BE2C (cell line): ENCODE data around the gene C20orf144.

ENCODE experiments used
- DNase-seq: peaks from one replicate; pipeline ENCODE4 v3.0.0-alpha.2; 2020
- H3K27me3 ChIP-seq: fragments of 250-450 bp; sonication (Bioruptor Pico); 2 replicates; pipeline ENCODE4 v1.5.1; 2020; ENCODE audit warnings: mild to moderate bottlenecking
- H3K36me3 ChIP-seq: fragments of 250-450 bp; sonication (Bioruptor Pico); 2 replicates; pipeline ENCODE4 v1.5.1; 2020; ENCODE audit warnings: mild to moderate bottlenecking
- H3K4me1 ChIP-seq: fragments of 250-450 bp; sonication (Bioruptor Pico); 2 replicates; pipeline ENCODE4 v1.5.1; 2020
- H3K4me3 ChIP-seq: 2 replicates; pipeline ENCODE4 v1.5.1; 2011; ENCODE audit warnings: low read depth, low read length
- H3K9me3 ChIP-seq: fragments of 250-450 bp; sonication (Bioruptor Pico); 2 replicates; pipeline ENCODE4 v1.5.1; 2020
- TF ChIP-seq, protein P1 (sequence below): IDR thresholded peaks from 2 replicates; pipeline ENCODE4 v1.5.1; 2012; ENCODE audit warnings: mild to moderate bottlenecking, low read depth, low read length

The C20orf144 gene

DNA sequence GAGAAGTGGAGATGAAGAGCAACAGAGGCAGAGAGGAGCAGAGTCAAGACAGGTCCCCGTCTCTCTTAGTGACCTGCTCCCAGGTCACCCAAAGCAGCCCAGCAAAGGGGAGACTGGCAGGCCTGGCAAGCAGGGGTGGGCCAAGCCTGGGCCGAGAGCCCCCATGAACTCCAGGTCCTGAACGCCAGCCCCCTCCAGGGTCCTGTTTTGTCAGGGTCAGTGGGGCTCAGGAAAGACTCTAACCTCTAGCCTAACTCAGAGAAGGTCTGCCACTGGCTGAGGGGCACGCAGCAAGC, 10.9 kb downstream of the C20orf144 start:
- no peak for DNase-seq
- TF ChIP-seq, protein P1, sequence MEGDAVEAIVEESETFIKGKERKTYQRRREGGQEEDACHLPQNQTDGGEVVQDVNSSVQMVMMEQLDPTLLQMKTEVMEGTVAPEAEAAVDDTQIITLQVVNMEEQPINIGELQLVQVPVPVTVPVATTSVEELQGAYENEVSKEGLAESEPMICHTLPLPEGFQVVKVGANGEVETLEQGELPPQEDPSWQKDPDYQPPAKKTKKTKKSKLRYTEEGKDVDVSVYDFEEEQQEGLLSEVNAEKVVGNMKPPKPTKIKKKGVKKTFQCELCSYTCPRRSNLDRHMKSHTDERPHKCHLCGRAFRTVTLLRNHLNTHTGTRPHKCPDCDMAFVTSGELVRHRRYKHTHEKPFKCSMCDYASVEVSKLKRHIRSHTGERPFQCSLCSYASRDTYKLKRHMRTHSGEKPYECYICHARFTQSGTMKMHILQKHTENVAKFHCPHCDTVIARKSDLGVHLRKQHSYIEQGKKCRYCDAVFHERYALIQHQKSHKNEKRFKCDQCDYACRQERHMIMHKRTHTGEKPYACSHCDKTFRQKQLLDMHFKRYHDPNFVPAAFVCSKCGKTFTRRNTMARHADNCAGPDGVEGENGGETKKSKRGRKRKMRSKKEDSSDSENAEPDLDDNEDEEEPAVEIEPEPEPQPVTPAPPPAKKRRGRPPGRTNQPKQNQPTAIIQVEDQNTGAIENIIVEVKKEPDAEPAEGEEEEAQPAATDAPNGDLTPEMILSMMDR, result no peak
- peak overlapping the region; percentile 88 for H3K4me3 ChIP-seq
- H3K9me3 ChIP-seq, result no peaks in the 10 kb centered on the region
- H3K36me3 ChIP-seq, result peaks cover 44% of the 10 kb centered on the region
- no peaks in the 10 kb centered on the region for H3K27me3 ChIP-seq
- peaks cover 16% of the 10 kb centered on the region for H3K4me1 ChIP-seq

DNA sequence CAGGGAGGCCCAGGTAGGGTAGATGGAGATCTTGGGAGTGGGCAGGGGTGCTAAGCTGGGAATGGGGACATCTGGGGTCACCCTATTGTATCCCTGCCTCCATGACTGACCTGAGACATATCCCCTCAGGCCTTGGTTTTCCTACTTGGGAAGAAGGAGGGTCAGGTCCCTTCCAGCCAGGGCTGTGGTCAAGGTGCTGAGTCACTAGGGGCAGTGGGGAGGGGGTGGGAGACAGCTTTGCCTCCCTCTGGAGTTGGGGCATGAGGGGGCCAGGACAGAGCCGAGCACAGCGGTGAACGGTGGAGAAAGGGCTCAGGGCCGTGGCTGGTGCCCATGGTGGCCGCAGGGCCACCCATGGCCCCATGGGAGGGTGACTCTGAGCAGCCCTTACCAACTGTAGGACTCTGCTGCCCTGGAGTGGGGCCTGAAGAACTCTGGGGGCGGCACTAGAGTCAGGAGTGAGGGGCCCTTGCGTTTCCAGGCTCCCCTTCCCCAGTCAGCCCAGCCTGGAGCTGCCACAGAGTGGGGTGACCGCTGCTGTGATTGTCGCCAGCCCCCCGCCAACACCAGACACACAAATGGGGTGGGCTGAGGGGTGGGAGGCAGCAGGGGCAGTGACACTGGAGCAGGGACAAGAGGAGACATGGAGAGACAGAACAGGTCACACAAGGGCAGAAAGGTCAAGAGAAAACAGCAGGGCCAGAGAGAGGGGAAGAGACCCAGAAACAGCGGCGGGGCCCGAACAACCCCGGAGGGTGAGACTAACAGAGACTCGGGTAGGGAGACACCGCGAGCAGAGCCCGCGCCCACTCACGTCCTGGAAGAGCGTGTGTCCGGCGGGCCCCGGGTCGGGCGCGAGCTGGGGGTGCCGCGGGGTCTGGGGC, 11.5 kb downstream of the C20orf144 start:
- Histone ChIP-seq H3K27me3 (no peaks in the 10 kb centered on the region), H3K4me1 (peaks cover 22% of the 10 kb centered on the region), H3K36me3 (peaks cover 44% of the 10 kb centered on the region), H3K4me3 (peak overlapping the region; percentile 88), H3K9me3 (no peaks in the 10 kb centered on the region)
- TF ChIP-seq, protein P1, result no peak
- DNase-seq, result no peak

DNA sequence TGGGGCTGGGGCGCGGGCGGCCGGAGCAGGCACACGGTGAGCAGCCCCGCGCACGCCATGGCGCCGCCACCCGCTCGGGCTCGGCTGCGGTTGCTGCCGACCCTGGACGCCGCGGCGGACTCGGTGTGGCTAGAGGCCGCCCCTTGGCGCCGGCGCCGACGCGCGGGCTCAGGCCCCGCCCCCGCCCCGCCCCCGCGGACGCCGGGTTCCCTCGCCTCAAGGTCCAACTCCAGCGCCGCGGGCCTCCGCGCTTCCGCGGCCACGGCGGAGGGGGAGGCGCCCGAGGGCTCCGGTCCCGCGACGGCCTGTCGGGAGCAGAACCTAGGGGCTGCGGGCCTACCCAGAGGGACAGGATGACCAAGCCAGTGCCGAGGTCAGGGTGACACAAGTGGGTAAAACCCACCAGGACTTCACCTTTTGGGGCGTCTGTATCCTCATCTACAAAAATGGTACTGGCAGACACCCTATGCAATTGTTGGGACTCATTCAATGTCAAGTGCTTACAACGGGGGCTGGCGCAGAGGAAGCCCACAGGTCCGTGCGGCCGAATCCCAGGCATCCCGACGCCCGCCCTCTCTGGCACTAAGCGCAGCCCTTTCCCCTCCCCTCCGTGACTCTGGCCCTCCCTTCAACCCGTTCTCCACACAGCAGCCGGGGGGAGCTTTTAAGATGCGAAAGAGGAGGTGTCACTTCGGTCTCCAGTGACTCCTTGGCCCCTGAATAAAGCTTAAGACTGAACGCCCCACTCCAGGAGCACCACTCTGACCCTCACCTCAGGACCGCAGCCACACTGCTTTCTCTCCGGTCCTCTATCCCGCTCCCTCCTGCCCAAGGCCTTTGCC, 12.4 kb downstream of the C20orf144 start, which contains the start of gene NECAB3:
Gene NECAB3 (minus strand): TSS at position 135 of the 842 bp plus-strand sequence. CDS start 76 bp downstream, at position 59.
- Histone ChIP-seq H3K4me1 (peaks cover 27% of the 10 kb centered on the region), H3K36me3 (peaks cover 50% of the 10 kb centered on the region), H3K27me3 (no peaks in the 10 kb centered on the region), H3K9me3 (no peaks in the 10 kb centered on the region), H3K4me3 (peak within 1 kb of the TSS; percentile 88)
- peak; percentile 90 for DNase-seq
- TF ChIP-seq, protein P1, result no peak

DNA sequence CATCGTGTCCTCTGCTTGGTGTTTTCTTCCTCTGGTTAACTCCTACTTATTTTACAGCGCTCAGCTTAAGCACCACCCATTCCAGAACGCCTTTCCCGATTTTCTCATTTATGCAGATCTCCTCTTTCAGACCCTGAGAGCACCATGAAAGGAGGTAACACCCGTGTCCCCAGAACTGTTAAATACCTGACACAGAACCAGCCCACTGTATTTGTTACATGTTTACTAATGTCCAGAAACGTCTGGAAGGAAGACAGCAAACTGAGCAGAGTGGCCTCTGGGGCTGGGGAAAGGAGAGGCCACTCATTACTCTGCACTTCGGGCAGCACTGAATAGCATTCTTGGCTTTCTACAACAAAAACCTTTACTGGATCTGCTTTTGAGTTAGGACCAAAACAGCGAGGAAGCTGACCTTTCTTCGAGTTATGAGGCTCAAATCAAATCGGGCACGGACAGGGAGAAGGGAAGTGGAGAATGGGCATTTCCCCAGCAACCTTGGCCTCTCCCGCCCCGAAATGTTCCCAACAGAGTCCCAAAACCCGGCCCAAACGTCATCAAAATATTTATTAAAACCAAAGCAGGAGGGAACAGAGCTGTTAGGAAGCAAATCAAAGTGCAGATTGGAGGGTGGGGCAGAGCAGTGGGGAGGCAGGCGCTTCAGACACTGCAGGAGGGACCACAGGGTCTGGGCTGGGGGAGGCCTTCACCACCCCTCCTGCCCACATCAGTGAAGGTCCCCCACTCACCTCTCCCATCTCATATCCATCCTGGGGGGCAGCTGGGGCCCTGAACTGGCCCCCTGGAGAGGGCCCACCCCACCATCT, 13.2 kb downstream of the C20orf144 start:
- Histone ChIP-seq H3K36me3 (peaks cover 58% of the 10 kb centered on the region), H3K4me1 (peaks cover 27% of the 10 kb centered on the region), H3K9me3 (no peaks in the 10 kb centered on the region), H3K27me3 (no peaks in the 10 kb centered on the region), H3K4me3 (no peak overlapping the region)
- TF ChIP-seq, protein P1, result no peak
- DNase-seq, result no peak

DNA sequence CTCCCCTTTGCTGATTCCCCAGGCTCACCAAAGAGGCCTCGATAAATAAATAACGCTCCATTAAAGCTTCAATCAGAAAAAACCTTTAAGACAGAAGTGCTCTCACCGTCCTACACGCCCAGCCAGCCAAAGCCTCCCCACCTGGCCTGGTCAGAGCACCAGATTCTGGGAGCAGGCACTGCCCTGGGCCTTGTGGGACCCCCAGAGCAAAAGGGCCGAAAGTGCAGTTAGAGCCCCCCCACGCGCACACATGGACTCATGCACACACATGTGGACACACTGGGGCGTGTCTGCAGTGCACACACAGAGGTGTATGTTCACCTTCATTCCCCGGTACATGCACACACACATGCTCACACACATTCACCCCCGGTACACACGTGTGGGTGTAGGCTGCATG, 14.0 kb downstream of the C20orf144 start:
- Histone ChIP-seq H3K4me1 (peaks cover 27% of the 10 kb centered on the region), H3K9me3 (no peaks in the 10 kb centered on the region), H3K36me3 (peaks cover 61% of the 10 kb centered on the region), H3K4me3 (no peak overlapping the region), H3K27me3 (no peaks in the 10 kb centered on the region)
- TF ChIP-seq, protein P1, result no peak
- no peak for DNase-seq
